GM19351 (cell line): Measurements from ENCODE around the gene RUNDC3A.
"Not testable (repeated sequence)": the region's sequence is repeated elsewhere in the genome, so short reads cannot be mapped to it uniquely, and the experiment has no call there.

Experiments
- ATAC-seq: cut with Tn5 transposase; IDR thresholded peaks from one replicate; pipeline ENCODE4 v1.9.1; 2021; ENCODE audit warnings: mild to moderate bottlenecking, moderate library complexity; ENCODE audit not compliant: unreplicated experiment

The RUNDC3A gene

GRCh38 chr17:44358066-44358465 lies 49.7 kb downstream of the RUNDC3A start:
- ATAC-seq: no peak

- no peak for ATAC-seq
Observed at GRCh38 chr17:44359006-44359405, 50.6 kb downstream of the RUNDC3A start.

GRCh38 chr17:44359458-44360143 lies 51.2 kb downstream of the RUNDC3A start:
- no peak for ATAC-seq

- no peak for ATAC-seq
Observed at GRCh38 chr17:44360144-44360533, 51.7 kb downstream of the RUNDC3A start.

- no peak for ATAC-seq
Observed at GRCh38 chr17:44360826-44361225, 52.4 kb downstream of the RUNDC3A start.

- ATAC-seq: no peak
Observed at GRCh38 chr17:44361292-44362260, 53.2 kb downstream of the RUNDC3A start.

DNA sequence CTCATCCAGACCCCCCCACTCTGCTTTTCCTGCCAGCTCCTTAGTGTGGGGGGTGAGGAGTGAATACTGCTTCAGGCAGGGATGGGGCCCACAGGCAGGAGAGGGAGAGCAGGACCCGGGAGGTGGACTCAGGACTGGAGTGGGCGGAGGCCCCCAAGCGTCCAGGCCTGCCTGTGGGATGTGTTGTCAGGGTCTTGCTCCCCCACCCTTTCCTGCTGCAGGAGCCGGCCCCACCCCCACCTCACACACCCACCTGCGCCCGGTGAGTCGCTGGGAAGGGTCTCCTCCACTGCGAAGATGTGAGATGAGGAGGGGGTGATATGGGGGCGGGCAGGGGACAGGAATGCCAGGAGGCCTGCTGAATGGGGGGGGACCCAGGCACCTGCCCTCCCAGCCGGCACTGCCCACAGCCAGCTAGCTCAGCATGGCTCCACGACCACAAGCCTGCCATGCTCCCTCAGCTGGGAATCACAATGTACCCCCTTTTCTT lies 54.1 kb downstream of the RUNDC3A start:
- no peak for ATAC-seq

- no peak for ATAC-seq
Observed at GRCh38 chr17:44362949-44363612, 54.7 kb downstream of the RUNDC3A start.

DNA sequence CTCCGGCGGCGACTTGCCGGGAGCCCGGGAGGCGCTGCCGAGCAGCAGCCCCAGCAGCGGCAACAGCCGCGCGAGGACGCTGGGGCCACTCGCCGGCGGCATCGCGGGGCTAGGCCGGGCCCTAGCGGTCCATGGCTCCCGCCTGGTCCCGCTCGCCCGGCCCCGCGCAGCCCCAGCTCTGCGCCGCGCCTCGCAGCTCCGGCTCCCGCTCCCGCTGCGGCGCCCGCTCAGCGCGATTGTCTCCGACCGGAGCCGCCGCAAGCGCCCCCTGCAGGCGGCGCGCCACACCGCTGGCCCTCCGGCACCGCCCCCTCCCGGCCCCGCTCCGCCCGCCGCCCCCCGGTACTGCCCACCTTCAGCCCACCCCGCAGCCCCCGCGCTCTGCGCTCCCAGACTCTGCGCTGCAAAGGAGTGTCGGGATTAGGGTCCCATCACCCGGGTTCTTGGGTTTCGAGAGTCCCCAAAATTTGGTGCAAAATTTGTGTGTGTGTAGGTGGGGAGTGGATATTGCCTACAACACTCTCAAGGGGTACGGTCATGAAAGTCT lies 55.3 kb downstream of the RUNDC3A start, which contains the start of gene FAM171A2:
Gene FAM171A2, minus strand, starts transcription at position 241 of the 547 bp plus-strand sequence. Its CDS starts 139 bp downstream, at position 102.
- ATAC-seq: peak; percentile 48

GRCh38 chr17:44365051-44365450 lies 56.6 kb downstream of the RUNDC3A start:
- not testable (repeated sequence) for ATAC-seq

GRCh38 chr17:44367231-44367979 lies 59.0 kb downstream of the RUNDC3A start:
- ATAC-seq: no peak
